Endothelial cell of umbilical vein (primary cell): ENCODE results near the gene RAB3GAP1. TPM values are rescaled to one million over a fixed set of nuclear protein-coding genes. Genes with fewer than 3 reads are reported as not detected.

Experiments
- BruUV-seq: library from RNA; stranded (reverse); fragments of 400-500 nt; replicated peaks from 2 replicates; lab custom pipeline; 2021; lab: Mats Ljungman, UMichigan
- CTCF ChIA-PET: fragments of 300-600, 350-600 bp; sonication (Branson Sonifier 250); formaldehyde crosslinking; loops from one replicate; lab custom pipeline; 2021; ENCODE audit warnings: antibody characterized with exemption, inconsistent platforms; lab: Charles Lee
- POLR2A ChIA-PET: fragments of 300-600, 350-600 bp; sonication (Branson Sonifier 250); formaldehyde crosslinking; loops from one replicate; lab custom pipeline; 2021; ENCODE audit warnings: antibody characterized with exemption, inconsistent platforms; lab: Charles Lee
- DNase-seq: peaks from one replicate; pipeline ENCODE4 v3.0.0-alpha.2; 2011; ENCODE audit warnings: low read depth, low spot score
- FAIRE-seq: peaks from 2 replicates; lab custom pipeline; 2011; peaks lifted over from hg19 to GRCh38; lab: Jason Lieb, UNC
- H2AFZ ChIP-seq: 2 replicates; pipeline ENCODE4 v1.6.0; 2012; ENCODE audit warnings: low read depth, low read length, control low read depth, inconsistent platforms
- H3K27ac ChIP-seq: 2 replicates; pipeline ENCODE4 v1.5.1; 2011; ENCODE audit warnings: low read depth, mild to moderate bottlenecking, control low read depth, low read length, moderate library complexity; ENCODE audit not compliant: insufficient read depth
- H3K27me3 ChIP-seq, 2 experiments: 2 replicates each; pipeline versions ENCODE4 v1.6.0 to v1.6.1; 2011; ENCODE audit warnings: low read length in 2 of 2, mixed read lengths in 1 of 2; ENCODE audit not compliant: control insufficient read depth in 2 of 2, insufficient read depth in 2 of 2
- H3K36me3 ChIP-seq, 2 experiments: 2 replicates in 1 of 2; 3 replicates in 1 of 2; pipeline ENCODE4 v1.5.1; 2011; ENCODE audit warnings: low read length in 2 of 2, mild to moderate bottlenecking in 1 of 2, moderate library complexity in 1 of 2; ENCODE audit not compliant: control insufficient read depth in 2 of 2, insufficient read depth in 2 of 2; ENCODE audit errors: extremely low read depth in 1 of 2
- H3K4me1 ChIP-seq: 3 replicates; pipeline ENCODE4 v1.5.1; 2011; ENCODE audit warnings: mild to moderate bottlenecking, low read length; ENCODE audit not compliant: control insufficient read depth, insufficient read depth; ENCODE audit errors: extremely low read depth
- H3K4me2 ChIP-seq: 2 replicates; pipeline ENCODE4 v1.6.1; 2011; ENCODE audit warnings: low read length, control low read depth, mixed read lengths; ENCODE audit not compliant: insufficient read depth
- H3K4me3 ChIP-seq, 3 experiments: fragments of 200-600 bp in 1 of 3; sonication (generic), shearing (Covaris generic) in 1 of 3; replicated peaks in 1 of 3; 2 replicates each; pipeline ENCODE4 v1.5.1; 2011 to 2016; ENCODE audit warnings: control low read depth in 3 of 3, low read length in 3 of 3, mild to moderate bottlenecking in 2 of 3, inconsistent platforms in 1 of 3, low read depth in 1 of 3, moderate library complexity in 1 of 3; ENCODE audit not compliant: insufficient read depth in 1 of 3
- H3K79me2 ChIP-seq: 2 replicates; pipeline ENCODE4 v1.6.0; 2012; ENCODE audit warnings: low read length, inconsistent platforms; ENCODE audit not compliant: control insufficient read depth, insufficient read depth
- H3K9ac ChIP-seq: replicated peaks from 2 replicates; pipeline ENCODE3; 2011; ENCODE audit warnings: low read length, control low read depth; ENCODE audit not compliant: insufficient read depth; ENCODE audit errors: extremely low read depth
- H3K9me1 ChIP-seq: replicated peaks from 3 replicates; pipeline ENCODE4 v1.6.0; 2011; ENCODE audit warnings: mild to moderate bottlenecking, low read length; ENCODE audit not compliant: control insufficient read depth, insufficient read depth; ENCODE audit errors: extremely low read depth
- H3K9me3 ChIP-seq: replicated peaks from 2 replicates; pipeline ENCODE4 v1.5.1; 2012; ENCODE audit warnings: low read length, inconsistent platforms; ENCODE audit not compliant: control insufficient read depth, insufficient read depth
- H4K20me1 ChIP-seq: replicated peaks from 2 replicates; pipeline ENCODE3; 2011; ENCODE audit warnings: mild to moderate bottlenecking, low read length; ENCODE audit not compliant: control insufficient read depth, insufficient read depth; ENCODE audit errors: extremely low read depth
- EZH2 ChIP-seq: IDR thresholded peaks from 2 replicates; pipeline ENCODE4 v1.6.1; 2012; ENCODE audit warnings: borderline replicate concordance, low read depth, mild to moderate bottlenecking, moderate library complexity, low read length, inconsistent platforms; ENCODE audit not compliant: severe bottlenecking
- FOS ChIP-seq: IDR thresholded peaks from 2 replicates; pipeline ENCODE4 v1.6.1; 2011; ENCODE audit warnings: mild to moderate bottlenecking, low read length, moderate library complexity, borderline replicate concordance; ENCODE audit not compliant: insufficient read depth
- GATA2 ChIP-seq: IDR thresholded peaks from 2 replicates; pipeline ENCODE4 v1.7.0; 2011; ENCODE audit warnings: low read depth, mild to moderate bottlenecking, moderate library complexity, mixed read lengths, low read length; ENCODE audit not compliant: insufficient read length, insufficient read depth
- JUN ChIP-seq: IDR thresholded peaks from 2 replicates; pipeline ENCODE4 v1.6.1; 2011; ENCODE audit warnings: borderline replicate concordance, low read depth; ENCODE audit not compliant: insufficient read length, insufficient read depth
- MYC ChIP-seq: IDR thresholded peaks from one replicate; pipeline ENCODE4 v1.6.1; 2011; ENCODE audit warnings: mild to moderate bottlenecking, low read depth, low read length
- POLR2A ChIP-seq: IDR thresholded peaks from 2 replicates; pipeline ENCODE4 v1.6.1; 2012; ENCODE audit warnings: low read depth, mild to moderate bottlenecking, control low read depth, low read length
- POLR2AphosphoS5 ChIP-seq: IDR thresholded peaks from 2 replicates; pipeline ENCODE4 v1.6.1; 2012; ENCODE audit warnings: low read depth, mild to moderate bottlenecking, control low read depth, low read length, moderate library complexity; ENCODE audit not compliant: insufficient read depth
- dilution Hi-C: fragments of 300-500 bp; cut with MboI; formaldehyde crosslinking; loops from one replicate; pipeline ENCODE4 v1.15.0; 2019; ENCODE audit warnings: low sequenced_read_pairs; ENCODE audit not compliant: extremely low pct_ligation_motif_present
- intact Hi-C: fragments of 100-400 bp; cut with micrococcal nuclease; formaldehyde crosslinking; loops from one replicate; pipeline ENCODE4 v1.10.0; 2022
- polyA plus RNA-seq, 4 experiments: library from polyadenylated mRNA; depleted of rRNA in 3 of 4; stranded (reverse) in 3 of 4; unstranded in 1 of 4; fragments of >200 nt; gene quantifications; 2 replicates each; pipeline versions ENCODE4 v1.2.1 to v1.2.3, GENCODE V29; 2011 to 2012; ENCODE audit warnings: missing spikeins in 1 of 4
- small RNA-seq: library from RNA; depleted of rRNA; stranded (forward); fragments of <200 nt; gene quantifications from one replicate; pipeline ENCODE3, GENCODE V24; 2012; ENCODE audit warnings: low replicate concordance, low read depth; ENCODE audit not compliant: insufficient read depth, insufficient read length
- total RNA-seq: library from RNA; stranded (reverse); gene quantifications from 2 replicates; pipeline ENCODE4 v1.2.3, GENCODE V29; 2021
- TF ChIP-seq, protein P1 (sequence below), 2 donors: IDR thresholded peaks; 1 replicate in 1 of 2; 2 replicates in 1 of 2; pipeline ENCODE4 v1.5.1; 2011; ENCODE audit warnings: low read length in 2 of 2, mild to moderate bottlenecking in 2 of 2, moderate library complexity in 2 of 2, control low read depth in 1 of 2, inconsistent platforms in 1 of 2, low read depth in 1 of 2; ENCODE audit not compliant: insufficient read depth in 1 of 2; ENCODE audit errors: extremely low read depth in 1 of 2
- TF ChIP-seq, protein P2 (sequence below): IDR thresholded peaks from 2 replicates; pipeline ENCODE4 v1.6.1; 2011; ENCODE audit not compliant: insufficient read depth, insufficient read length

Gene RAB3GAP1
- total and polyA plus RNA-seq, 2 donors (not counting 3 experiments of a cell fraction or from before 2014, with no cell fraction given): 14.9 to 39.5 TPM

DNA sequence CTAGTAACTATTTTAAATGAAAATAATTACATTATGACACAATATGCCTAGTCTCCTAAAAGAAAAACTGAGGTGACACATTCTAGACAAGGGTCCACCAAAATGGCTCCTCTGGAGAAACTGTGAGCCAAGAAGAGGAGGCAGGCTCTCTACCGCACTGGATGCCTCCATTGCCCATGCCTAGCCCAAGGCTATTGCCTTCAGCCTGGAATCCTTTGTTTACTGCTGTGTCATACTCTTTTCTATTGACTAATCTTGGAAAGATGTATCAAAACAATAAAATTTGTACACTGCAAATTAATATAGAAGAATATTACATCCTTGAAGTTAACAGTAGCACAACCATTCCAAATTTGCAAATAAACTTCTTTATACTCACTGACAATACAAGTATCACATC is 167.1 kb downstream of the RAB3GAP1 start:
- POLR2A ChIA-PET: no interaction called here

More for the DNA sequence above, 167.1 kb downstream of the RAB3GAP1 start:
- dilution Hi-C loops (no loop called here), intact Hi-C loops (no loop called here)
- Histone ChIP-seq H3K27me3 (no peaks in the 10 kb centered on the region), H3K36me3 (no peaks in the 10 kb centered on the region), H3K27ac (no peak overlapping the region), H4K20me1 (no peaks in the 10 kb centered on the region), H3K4me1 (no peaks in the 10 kb centered on the region), H3K4me3 (no peak overlapping the region), H3K4me2 (no peak overlapping the region), H2AFZ (no peak overlapping the region), H3K9me3 (no peaks in the 10 kb centered on the region), H3K9ac (no peak overlapping the region), H3K79me2 (no peaks in the 10 kb centered on the region), H3K9me1 (no peaks in the 10 kb centered on the region)
- CTCF ChIA-PET: no interaction called here
- TF ChIP-seq POLR2A: no peak
- no peak for TF ChIP-seq GATA2
- no peak for TF ChIP-seq MYC
- no peak for TF ChIP-seq EZH2
- TF ChIP-seq, protein P1, sequence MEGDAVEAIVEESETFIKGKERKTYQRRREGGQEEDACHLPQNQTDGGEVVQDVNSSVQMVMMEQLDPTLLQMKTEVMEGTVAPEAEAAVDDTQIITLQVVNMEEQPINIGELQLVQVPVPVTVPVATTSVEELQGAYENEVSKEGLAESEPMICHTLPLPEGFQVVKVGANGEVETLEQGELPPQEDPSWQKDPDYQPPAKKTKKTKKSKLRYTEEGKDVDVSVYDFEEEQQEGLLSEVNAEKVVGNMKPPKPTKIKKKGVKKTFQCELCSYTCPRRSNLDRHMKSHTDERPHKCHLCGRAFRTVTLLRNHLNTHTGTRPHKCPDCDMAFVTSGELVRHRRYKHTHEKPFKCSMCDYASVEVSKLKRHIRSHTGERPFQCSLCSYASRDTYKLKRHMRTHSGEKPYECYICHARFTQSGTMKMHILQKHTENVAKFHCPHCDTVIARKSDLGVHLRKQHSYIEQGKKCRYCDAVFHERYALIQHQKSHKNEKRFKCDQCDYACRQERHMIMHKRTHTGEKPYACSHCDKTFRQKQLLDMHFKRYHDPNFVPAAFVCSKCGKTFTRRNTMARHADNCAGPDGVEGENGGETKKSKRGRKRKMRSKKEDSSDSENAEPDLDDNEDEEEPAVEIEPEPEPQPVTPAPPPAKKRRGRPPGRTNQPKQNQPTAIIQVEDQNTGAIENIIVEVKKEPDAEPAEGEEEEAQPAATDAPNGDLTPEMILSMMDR (IDR thresholded peaks at IDR 0.05; ENCODE audit: extremely low read depth in 1 of 2, insufficient read depth in 1 of 2, low read depth in 1 of 2, low read length in 2 of 2): no peak
- no peak for TF ChIP-seq POLR2AphosphoS5
- TF ChIP-seq, protein P2, sequence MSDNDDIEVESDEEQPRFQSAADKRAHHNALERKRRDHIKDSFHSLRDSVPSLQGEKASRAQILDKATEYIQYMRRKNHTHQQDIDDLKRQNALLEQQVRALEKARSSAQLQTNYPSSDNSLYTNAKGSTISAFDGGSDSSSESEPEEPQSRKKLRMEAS: no peak
- no peak for TF ChIP-seq FOS
- TF ChIP-seq JUN: no peak
- no peak for DNase-seq
- no TSS peak for BruUV-seq
- no peak for FAIRE-seq

Small RNA genes within 50 kb of the gene (small RNA-seq; reads per million reads assigned to genes)
- not detected for gene SNORA40B

Other genes with a start within 250 kb of the RAB3GAP1 start
- not detected in 2 replicates for gene ACMSD, start 213.7 kb upstream of the RAB3GAP1 start, total RNA-seq
- not detected in 2 replicates for gene ACMSD, start 213.7 kb upstream of the RAB3GAP1 start, polyA plus RNA-seq
- gene CCNT2, start 133.5 kb upstream of the RAB3GAP1 start, total RNA-seq: 35.4 and 35.5 TPM in 2 replicates
- 9.3 and 10.3 TPM in 2 replicates for gene CCNT2, start 133.5 kb upstream of the RAB3GAP1 start, polyA plus RNA-seq
- not detected in 2 replicates for gene MAP3K19, start 4.8 kb upstream of the RAB3GAP1 start, total RNA-seq
- gene MAP3K19, start 4.8 kb upstream of the RAB3GAP1 start, polyA plus RNA-seq: not detected in 2 replicates